NCI-H1105 (cell line): ENCODE measurements around the gene CDC42BPA.
"Not testable (repeated sequence)": the region's sequence is repeated elsewhere in the genome, so short reads cannot be mapped to it uniquely, and the experiment has no call there.

Source experiments
- DNase-seq: peaks from one replicate; lab custom pipeline; 2025; lab: John Stamatoyannopoulos, UW

Gene CDC42BPA

DNA sequence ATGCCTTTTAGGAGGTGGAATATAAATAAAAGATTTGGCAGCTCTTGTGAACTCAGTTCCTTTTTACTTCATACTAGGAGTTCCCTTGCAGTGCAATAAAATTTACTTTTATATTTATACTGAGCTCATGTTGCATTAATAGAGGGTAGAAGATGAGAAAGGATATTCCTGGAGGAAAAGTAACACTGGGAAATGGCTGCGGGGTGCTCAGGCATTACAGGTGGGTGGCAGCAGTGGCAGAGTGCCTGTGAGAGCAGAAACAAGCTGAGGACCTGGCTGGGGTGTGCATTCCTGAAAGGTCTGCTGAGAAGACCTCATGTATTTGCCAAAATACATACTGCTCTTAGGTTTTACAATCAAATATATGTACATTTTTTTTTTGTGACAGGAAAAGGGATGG lies 251.3 kb downstream of the CDC42BPA start:
- no peak for DNase-seq

DNA sequence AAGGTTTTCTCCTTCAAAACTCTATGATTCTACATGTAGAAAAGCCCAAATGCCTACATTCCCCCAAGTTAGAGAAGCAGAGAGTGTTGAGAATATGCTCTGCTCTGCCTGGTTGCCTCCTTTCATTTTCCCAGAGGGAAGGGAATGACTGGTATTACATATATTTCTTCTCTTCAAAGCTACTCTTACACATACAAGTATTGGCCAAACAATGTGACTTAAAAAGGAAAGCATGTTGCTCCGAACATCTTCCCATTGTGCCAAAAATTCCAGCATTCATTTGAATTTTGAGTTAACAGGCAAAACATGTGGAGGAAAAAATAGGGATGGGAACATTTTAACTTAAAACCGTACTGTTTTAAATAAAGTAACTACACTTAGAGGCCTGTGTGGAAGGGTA lies 253.0 kb downstream of the CDC42BPA start:
- DNase-seq = no peak

DNA sequence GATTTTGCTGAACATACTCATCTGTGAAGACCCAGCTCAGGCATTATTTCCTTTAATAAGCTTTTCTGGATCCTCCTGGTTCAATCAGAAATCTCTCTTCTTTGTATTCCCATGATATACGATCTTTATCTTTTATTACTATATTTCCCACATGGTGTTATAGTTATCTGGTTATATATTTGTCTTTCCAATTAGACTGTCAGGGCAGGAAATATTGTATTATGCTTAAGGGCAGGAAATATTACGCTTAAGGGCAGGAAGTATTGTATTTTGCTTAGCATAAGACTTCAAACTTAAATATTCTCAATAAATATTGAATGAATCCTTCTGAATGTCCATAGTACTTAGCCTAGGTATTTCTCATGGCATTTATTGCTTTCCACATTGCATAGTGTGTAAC lies 256.0 kb downstream of the CDC42BPA start:
- no peak for DNase-seq

DNA sequence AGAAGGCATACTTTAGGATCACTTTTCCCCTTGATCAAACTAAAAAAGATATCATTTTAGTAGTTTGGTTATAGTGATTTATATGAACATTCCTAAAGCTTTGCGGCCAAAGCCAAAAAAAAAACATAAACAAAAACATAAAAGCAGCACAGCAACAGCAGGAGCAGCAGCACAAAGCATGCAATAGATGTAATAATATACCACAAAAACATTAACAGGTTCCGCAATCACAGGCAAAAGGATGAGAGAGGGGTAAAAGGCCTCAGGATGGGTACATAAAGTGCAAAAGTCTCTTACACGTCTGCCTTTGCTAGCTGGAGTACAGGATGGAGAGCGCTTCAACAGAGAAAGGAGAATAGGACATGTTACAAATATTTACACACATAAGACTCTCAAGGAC lies 259.2 kb downstream of the CDC42BPA start:
- DNase-seq = no peak

DNA sequence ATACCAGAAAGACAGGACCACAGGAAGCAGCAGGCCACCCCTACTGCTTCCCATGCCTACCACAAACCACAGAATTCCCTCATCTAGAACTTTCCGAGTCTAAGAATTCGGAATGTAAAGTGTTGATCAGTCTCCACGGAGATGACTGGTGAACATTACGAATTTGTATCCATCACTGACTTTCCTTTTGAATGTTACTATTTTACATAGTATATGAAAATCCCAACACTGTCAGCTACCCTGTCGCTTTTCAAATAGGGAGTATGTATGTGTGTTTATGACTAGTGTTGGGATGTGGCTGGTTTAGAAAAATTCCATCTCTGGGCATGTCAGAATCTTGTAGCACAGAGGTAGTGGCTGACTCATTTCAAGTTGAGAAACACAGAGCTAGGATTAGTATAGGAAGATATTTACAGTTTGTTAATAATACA lies 260.0 kb downstream of the CDC42BPA start:
- DNase-seq = no peak

DNA sequence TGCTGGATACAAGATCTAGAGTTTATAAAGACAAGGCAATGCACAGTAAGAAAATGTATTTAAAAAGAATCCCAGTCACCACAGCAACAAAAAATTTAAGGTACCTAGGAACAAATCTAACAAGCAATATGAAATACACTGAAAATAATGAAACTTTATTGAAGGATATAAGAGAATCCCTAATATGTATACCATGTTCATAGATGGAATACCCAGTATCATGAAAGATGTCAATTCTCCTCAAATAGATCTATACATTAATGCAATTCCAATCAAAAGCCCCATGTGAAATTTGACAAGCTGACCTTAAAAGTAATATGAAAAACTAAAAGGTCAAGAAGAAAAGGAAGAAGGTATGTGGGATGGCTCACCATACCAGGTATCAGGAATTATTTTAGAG lies 269.0 kb downstream of the CDC42BPA start:
- no peak for DNase-seq

DNA sequence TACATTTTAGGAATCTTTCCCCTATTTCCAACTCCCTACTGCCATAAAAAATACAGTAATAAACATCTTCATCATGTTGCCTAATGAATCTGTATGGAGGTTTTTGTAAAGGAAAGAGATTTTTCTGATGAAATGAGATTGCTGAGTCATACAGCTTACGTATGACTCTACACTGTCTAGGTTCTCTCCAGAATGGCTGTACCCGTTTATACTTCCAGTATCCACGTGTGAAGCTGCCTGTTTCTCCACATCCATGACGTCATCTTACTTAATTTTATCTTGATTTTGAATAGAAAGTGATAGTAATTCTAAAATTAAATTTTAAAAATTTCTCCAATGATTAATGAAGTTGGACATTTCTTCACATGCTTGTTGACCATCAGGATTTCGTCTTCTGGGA lies 274.5 kb downstream of the CDC42BPA start:
- DNase-seq = no peak

DNA sequence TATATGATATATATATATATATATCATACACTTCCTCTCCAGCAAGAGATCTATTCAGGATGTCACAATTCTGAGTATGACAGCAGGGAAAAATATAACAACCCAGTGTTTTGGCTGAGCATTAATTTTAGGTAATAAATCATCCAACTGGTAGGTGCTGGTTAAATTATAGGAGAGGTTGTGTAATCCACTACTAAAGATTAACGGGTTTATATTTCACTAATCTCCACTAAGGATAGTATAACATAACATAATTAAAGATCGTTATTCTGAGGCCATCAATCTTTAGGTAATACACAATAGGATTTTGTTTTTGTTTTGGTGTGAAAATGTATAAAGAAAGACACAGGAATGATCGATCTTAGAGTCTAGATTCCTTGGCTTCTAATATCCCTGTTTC lies 276.0 kb downstream of the CDC42BPA start:
- DNase-seq = no peak

DNA sequence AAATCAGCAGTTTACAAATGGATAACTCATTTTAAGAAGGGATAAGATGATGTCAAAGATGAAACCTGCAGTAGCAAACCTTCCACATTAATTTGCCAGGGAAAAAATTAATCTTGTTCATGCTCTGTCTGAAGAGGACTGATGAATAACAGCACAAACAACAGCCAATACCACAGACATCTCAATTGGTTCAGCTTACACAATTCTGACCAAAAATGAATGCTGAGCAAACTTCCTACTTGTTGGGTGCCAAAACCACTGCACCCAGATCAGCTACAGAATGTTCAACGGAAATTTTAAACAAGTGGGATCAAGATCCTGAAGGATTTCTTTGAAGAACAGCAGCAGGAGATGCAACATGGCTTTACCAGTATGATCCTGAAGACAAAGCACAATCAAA lies 279.9 kb downstream of the CDC42BPA start:
- no peak for DNase-seq

DNA sequence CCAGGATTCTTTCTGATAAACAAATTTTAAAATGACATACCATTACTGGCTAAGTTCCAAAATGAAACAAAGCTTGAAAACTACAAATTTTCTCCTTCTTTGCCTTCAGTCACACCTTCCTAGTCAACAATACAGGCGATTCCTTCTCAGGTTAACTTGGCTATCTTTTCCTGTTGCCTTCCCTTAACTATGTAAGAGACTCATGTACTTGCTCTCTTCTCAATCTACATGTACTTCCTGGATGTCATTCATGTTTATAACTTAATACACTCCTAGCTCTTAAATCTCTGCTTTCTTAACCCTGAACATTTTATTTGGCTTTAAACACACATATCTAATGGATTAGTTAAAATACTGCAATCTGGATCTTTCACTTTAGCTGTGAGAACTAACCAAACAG lies 281.2 kb downstream of the CDC42BPA start:
- no peak for DNase-seq

DNA sequence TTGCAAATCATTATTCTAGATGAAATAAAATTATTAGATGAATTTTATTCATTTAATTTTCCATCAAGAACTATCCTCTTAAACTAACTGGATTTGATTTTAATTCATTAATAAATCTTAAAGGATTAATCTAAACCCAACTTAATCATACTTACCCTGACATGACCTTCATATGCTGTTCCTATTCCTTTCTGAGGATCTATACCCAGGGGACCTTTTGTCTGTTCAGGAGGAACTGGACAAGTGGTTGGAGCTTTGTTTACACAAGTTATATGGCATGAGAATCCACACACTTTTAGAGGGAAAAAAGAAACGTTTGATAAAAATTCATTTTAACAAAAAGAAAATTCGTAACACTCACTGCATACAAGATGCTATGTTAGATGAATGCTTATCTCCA lies 283.0 kb downstream of the CDC42BPA start:
- DNase-seq = no peak

DNA sequence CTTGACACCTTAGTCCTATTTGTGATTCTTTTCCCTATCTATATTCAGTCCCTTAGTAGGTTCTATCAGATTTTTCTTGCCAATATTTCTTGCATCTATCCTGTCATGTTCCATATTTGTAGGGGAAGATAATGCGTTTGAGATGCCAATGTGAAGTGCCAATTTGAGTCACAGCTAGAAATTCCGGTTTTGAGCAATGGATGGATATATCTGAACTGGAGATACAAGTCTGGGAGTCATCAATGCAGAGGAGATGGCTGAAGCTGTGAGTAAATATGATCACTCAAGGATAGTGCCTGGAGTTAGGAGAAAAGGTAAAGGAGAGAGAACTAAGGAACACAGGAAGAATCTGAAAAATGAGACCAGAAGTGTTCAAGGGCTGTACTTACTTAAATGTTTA lies 284.4 kb downstream of the CDC42BPA start:
- DNase-seq = no peak

DNA sequence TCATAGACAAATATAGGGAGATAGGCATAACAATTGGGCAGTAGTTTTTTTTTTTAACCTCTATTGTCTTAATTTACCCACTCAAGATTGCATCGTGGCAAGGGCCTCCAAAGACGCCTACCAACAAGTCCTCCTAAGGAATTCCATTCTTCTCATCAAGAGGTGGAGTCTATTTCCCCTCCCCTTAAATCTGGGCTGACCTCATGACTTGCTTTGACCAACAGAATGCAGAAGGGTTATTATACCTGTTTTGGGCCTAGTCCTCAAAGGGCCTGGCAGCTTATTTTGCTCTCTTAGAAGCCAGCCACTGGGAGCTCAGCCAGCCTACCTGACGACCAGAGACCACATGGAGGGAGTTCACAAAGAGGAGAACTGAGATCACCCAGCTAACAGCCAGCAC lies 285.9 kb downstream of the CDC42BPA start:
- DNase-seq = no peak

DNA sequence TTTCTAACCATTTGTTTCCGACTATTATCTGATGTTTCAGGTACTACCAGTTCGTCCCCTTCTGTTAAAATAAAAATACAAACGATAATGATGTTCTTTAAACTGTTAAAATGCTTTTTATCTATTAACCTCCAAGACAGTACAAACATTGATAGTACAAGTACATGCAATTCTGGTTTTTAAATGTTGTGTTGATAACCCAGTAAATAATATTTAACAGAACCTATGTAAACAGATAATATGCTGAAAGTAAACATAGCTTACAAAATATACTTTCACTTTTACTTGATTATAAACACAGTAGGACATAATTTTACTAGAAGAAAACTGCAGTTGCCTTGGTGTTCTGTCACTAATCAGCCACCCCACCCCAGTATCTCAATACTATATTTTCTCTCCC lies 301.3 kb downstream of the CDC42BPA start:
- DNase-seq = no peak

DNA sequence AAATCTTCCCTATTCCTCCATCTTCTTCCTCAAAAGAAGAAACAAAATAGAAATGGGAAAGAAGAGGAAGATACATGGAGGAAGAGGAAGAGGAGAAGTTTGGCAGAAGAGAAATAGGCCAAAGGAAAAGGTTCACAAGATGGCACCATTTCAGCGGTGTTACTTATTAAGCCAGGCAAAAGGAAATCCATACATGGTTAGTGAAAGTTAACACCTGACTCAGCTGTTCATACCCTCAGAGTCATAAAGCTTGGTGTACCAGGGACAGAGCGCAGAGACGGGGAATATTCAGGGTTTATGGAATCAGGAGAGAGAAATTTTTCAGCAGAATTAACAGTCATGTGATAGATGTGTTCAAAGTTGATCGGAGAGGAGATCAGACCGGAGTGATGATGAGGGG lies 307.6 kb downstream of the CDC42BPA start:
- DNase-seq = no peak

DNA sequence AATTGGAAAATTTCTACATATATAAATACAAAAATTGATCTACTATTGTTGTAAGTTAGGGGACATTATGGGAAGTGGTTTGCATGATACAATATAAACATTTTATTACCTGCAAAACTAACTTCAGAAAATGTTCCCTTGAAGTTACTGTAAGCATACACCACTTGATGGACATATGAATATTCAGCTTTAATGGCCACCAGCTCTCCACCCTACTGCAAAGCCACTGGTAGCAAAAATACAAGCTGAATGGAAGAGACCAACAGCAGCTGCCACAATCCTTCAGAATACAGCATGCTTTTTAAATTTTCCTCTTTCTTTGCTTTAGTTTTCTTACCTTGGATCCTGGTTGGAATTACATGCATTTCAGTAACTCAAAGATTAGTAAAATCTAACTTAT lies 308.4 kb downstream of the CDC42BPA start:
- DNase-seq = no peak

DNA sequence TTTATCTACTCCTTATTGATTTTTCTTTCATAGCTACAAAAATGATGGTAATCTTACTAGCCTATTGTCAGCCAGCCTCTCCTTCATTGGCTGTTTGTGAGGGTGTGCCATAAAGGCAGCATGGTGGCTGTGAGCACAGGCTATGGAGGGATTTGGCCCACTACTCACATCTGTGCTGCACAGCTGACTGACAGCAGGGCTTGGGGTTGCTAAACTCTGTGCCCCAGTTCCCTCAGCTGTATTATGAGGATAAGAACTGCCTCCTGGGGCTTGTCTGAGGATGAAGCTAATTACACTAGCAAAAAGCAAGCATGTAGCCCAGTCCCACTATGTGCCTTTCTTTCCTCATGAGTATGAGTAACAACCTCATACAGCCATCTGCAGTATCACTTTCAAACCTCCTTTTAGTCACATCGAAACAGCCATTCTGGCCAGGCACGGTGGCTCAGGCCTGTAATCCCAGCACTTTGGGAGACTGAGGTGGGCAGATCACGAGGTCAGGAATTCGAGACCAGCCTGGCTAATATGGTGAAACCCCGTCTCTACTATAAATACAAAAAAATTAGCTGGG lies 312.0 kb downstream of the CDC42BPA start:
- no peak for DNase-seq

DNA sequence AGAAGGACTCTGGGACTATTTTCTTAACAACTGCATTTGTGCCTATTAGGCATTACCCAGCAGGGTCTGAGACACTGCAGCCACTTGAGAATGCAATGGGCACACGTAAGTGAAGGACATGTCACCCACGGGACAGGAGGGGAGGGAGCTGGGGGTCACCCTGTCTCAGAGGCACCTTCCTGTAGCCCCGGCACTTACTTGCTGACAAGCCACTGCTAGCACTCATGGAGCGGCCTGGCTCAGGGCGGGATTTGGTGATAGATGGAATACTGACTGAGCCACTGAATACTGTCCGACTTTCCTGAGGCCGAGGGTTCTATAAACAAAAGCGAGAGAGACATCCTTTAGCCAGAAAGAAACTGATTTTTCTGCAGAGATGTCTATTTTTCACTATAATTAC lies 313.5 kb downstream of the CDC42BPA start:
- no peak for DNase-seq

DNA sequence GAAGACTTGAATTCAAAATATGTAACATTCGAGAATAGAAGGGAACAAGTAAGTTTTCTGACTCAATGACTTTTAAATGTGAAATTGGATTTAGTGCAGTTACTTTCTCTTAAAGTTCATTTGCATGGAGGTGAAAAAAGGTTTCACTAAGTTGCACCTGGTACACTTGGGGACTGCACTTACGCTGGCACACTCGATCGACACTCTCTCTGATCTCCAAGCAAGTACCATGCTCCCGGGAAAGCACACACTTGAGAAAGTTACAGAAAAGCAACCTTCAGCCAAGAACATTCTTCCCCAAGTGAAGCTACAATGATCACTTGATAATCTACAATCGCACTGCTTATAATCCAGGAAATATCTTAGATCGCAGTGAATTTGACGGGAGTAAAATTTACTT lies 315.1 kb downstream of the CDC42BPA start:
- DNase-seq = no peak

DNA sequence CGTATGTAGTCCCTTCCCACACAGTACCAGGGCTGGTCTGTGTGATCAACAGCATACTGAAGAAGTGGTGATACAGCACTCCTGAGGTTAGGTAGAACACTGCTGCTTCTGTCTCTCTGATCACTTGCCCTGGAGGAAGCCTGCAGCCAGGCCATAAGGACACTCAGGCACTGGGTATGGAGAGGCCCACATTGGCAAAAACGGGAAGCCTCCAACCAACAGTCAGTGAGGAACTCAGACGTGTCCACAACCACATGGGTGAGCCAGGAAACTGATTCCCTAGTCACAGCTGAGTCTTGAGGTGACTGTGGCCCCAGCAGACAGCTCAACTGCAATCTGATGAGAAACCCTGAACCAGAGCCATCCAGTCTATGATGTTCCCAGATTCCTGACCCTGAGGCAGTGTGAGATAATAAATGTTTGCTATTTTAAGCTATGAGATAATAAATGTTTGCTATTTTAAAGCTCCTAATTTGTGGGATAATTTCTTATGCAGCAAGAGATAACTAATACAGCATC lies 315.7 kb downstream of the CDC42BPA start:
- no peak for DNase-seq

DNA sequence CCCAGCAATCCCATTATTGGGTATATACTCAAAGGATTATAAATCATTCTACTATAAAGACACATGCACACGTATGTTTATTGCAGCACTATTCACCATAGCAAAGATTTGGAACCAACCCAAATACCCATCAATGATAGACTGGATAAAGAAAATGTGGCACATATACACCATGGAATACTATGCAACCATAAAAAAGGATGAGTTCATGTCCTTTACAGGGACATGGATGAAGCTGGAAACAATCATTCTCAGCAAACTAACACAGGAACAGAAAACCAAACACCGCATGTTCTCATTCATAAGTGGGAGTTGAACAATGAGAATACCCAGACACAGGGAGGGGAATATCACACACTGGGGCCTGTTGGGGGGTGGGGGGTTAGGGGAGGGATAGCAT lies 318.7 kb downstream of the CDC42BPA start:
- DNase-seq = not testable (repeated sequence)

DNA sequence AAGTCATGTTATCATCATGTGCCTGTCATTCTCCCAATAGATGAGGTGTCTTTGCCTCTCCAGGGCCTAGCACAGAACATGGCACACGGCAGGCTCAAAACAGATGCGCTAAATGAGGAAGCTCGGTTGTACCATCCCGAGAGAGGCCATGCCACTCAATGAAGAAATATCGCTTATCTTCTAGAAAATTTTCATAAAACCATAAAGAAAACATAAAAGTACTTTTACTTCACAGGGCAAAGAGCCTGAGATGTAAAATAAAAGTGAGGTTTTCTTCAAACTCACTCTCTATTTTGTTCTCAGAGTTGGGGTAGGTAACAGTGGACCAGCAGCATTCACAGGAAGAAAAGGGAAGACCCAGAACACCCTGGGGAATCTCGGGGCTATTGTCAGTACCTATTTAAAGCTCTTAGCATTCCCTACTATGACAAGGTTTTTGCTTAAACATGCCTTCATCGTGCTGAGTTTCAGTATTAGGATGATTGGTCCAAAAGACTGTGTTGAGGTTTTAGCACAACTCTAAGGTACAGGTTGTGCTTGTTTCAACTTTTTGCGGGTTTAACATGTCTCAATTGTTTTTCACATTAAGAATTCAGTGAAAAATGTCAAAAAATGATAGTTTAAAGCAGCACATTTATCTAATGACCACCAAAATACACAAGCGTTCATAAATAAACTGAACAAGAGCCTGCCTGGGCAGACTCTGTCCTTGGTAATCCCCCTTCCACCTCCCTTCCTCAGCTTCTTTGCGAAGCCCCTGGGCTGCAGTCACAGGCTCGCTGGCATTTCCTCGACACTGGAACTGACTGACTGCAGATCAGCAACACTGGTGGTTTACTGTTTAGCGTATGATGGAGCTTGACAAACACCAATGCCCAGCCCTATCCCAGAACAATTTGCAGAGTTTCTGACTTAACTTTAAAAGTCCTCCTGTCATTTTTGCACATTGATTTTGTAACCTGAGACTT lies 322.6 kb downstream of the CDC42BPA start:
- no peak for DNase-seq

DNA sequence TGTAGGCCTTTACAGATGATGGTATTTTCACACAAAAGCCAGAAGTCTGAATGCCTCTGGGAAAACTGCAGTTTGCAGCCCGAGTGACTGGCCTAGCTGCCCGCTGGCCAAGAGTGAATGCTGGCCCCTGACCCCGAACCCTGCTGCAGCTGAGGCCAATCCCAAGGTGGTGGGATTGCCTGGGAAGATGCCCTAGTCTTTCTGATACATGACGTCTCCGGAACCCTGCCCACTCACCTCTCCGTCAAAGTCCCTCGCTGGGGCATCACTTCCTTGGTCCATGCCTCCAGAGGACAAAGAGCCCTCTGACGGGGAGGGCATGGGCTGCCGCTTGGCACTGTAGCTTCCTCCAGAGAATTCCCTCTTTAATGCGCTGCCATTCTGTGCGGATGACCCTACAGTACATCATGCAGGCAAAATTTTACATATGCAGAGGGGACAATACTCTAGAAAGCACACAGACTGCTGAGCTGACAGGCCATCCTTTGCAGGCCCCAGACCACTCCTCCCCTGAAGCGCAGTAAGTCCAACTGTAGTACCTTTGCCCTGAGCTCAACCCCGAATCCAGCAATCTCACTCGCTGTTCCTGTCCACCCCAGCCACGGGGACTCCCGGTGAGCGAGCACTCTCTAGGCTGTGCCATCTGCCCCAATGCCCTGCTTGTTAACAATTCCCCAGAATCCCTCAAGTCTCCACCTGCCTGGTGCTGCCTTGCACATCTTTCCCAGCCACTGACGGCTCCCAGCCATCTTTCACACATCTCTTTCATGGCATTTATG lies 323.5 kb downstream of the CDC42BPA start:
- DNase-seq = no peak
